Endothelial cell of umbilical vein (primary cell): ENCODE measurements around the gene OR51G2. TPM values are rescaled to one million over a fixed set of nuclear protein-coding genes. Genes with fewer than 3 reads are reported as not detected.

Experiments used
- BruUV-seq: library from RNA; stranded (reverse); fragments of 400-500 nt; replicated peaks from 2 replicates; lab custom pipeline; 2021; lab: Mats Ljungman, UMichigan
- CTCF ChIA-PET: fragments of 300-600, 350-600 bp; sonication (Branson Sonifier 250); formaldehyde crosslinking; loops from one replicate; lab custom pipeline; 2021; ENCODE audit warnings: antibody characterized with exemption, inconsistent platforms; lab: Charles Lee
- POLR2A ChIA-PET: fragments of 300-600, 350-600 bp; sonication (Branson Sonifier 250); formaldehyde crosslinking; loops from one replicate; lab custom pipeline; 2021; ENCODE audit warnings: antibody characterized with exemption, inconsistent platforms; lab: Charles Lee
- DNase-seq: peaks from one replicate; pipeline ENCODE4 v3.0.0-alpha.2; 2011; ENCODE audit warnings: low read depth, low spot score
- FAIRE-seq: peaks from 2 replicates; lab custom pipeline; 2011; peaks lifted over from hg19 to GRCh38; lab: Jason Lieb, UNC
- H2AFZ ChIP-seq: 2 replicates; pipeline ENCODE4 v1.6.0; 2012; ENCODE audit warnings: low read depth, low read length, control low read depth, inconsistent platforms
- H3K27ac ChIP-seq: 2 replicates; pipeline ENCODE4 v1.5.1; 2011; ENCODE audit warnings: low read depth, mild to moderate bottlenecking, control low read depth, low read length, moderate library complexity; ENCODE audit not compliant: insufficient read depth
- H3K27me3 ChIP-seq, 2 experiments: 2 replicates each; pipeline versions ENCODE4 v1.6.0 to v1.6.1; 2011; ENCODE audit warnings: low read length in 2 of 2, mixed read lengths in 1 of 2; ENCODE audit not compliant: control insufficient read depth in 2 of 2, insufficient read depth in 2 of 2
- H3K36me3 ChIP-seq, 2 experiments: 2 replicates in 1 of 2; 3 replicates in 1 of 2; pipeline ENCODE4 v1.5.1; 2011; ENCODE audit warnings: low read length in 2 of 2, mild to moderate bottlenecking in 1 of 2, moderate library complexity in 1 of 2; ENCODE audit not compliant: control insufficient read depth in 2 of 2, insufficient read depth in 2 of 2; ENCODE audit errors: extremely low read depth in 1 of 2
- H3K4me1 ChIP-seq: 3 replicates; pipeline ENCODE4 v1.5.1; 2011; ENCODE audit warnings: mild to moderate bottlenecking, low read length; ENCODE audit not compliant: control insufficient read depth, insufficient read depth; ENCODE audit errors: extremely low read depth
- H3K4me2 ChIP-seq: 2 replicates; pipeline ENCODE4 v1.6.1; 2011; ENCODE audit warnings: low read length, control low read depth, mixed read lengths; ENCODE audit not compliant: insufficient read depth
- H3K4me3 ChIP-seq, 3 experiments: fragments of 200-600 bp in 1 of 3; sonication (generic), shearing (Covaris generic) in 1 of 3; replicated peaks in 1 of 3; 2 replicates each; pipeline ENCODE4 v1.5.1; 2011 to 2016; ENCODE audit warnings: control low read depth in 3 of 3, low read length in 3 of 3, mild to moderate bottlenecking in 2 of 3, inconsistent platforms in 1 of 3, low read depth in 1 of 3, moderate library complexity in 1 of 3; ENCODE audit not compliant: insufficient read depth in 1 of 3
- H3K79me2 ChIP-seq: 2 replicates; pipeline ENCODE4 v1.6.0; 2012; ENCODE audit warnings: low read length, inconsistent platforms; ENCODE audit not compliant: control insufficient read depth, insufficient read depth
- H3K9ac ChIP-seq: replicated peaks from 2 replicates; pipeline ENCODE3; 2011; ENCODE audit warnings: low read length, control low read depth; ENCODE audit not compliant: insufficient read depth; ENCODE audit errors: extremely low read depth
- H3K9me1 ChIP-seq: replicated peaks from 3 replicates; pipeline ENCODE4 v1.6.0; 2011; ENCODE audit warnings: mild to moderate bottlenecking, low read length; ENCODE audit not compliant: control insufficient read depth, insufficient read depth; ENCODE audit errors: extremely low read depth
- H3K9me3 ChIP-seq: replicated peaks from 2 replicates; pipeline ENCODE4 v1.5.1; 2012; ENCODE audit warnings: low read length, inconsistent platforms; ENCODE audit not compliant: control insufficient read depth, insufficient read depth
- H4K20me1 ChIP-seq: replicated peaks from 2 replicates; pipeline ENCODE3; 2011; ENCODE audit warnings: mild to moderate bottlenecking, low read length; ENCODE audit not compliant: control insufficient read depth, insufficient read depth; ENCODE audit errors: extremely low read depth
- EZH2 ChIP-seq: IDR thresholded peaks from 2 replicates; pipeline ENCODE4 v1.6.1; 2012; ENCODE audit warnings: borderline replicate concordance, low read depth, mild to moderate bottlenecking, moderate library complexity, low read length, inconsistent platforms; ENCODE audit not compliant: severe bottlenecking
- FOS ChIP-seq: IDR thresholded peaks from 2 replicates; pipeline ENCODE4 v1.6.1; 2011; ENCODE audit warnings: mild to moderate bottlenecking, low read length, moderate library complexity, borderline replicate concordance; ENCODE audit not compliant: insufficient read depth
- GATA2 ChIP-seq: IDR thresholded peaks from 2 replicates; pipeline ENCODE4 v1.7.0; 2011; ENCODE audit warnings: low read depth, mild to moderate bottlenecking, moderate library complexity, mixed read lengths, low read length; ENCODE audit not compliant: insufficient read length, insufficient read depth
- JUN ChIP-seq: IDR thresholded peaks from 2 replicates; pipeline ENCODE4 v1.6.1; 2011; ENCODE audit warnings: borderline replicate concordance, low read depth; ENCODE audit not compliant: insufficient read length, insufficient read depth
- MYC ChIP-seq: IDR thresholded peaks from one replicate; pipeline ENCODE4 v1.6.1; 2011; ENCODE audit warnings: mild to moderate bottlenecking, low read depth, low read length
- POLR2A ChIP-seq: IDR thresholded peaks from 2 replicates; pipeline ENCODE4 v1.6.1; 2012; ENCODE audit warnings: low read depth, mild to moderate bottlenecking, control low read depth, low read length
- POLR2AphosphoS5 ChIP-seq: IDR thresholded peaks from 2 replicates; pipeline ENCODE4 v1.6.1; 2012; ENCODE audit warnings: low read depth, mild to moderate bottlenecking, control low read depth, low read length, moderate library complexity; ENCODE audit not compliant: insufficient read depth
- dilution Hi-C: fragments of 300-500 bp; cut with MboI; formaldehyde crosslinking; loops from one replicate; pipeline ENCODE4 v1.15.0; 2019; ENCODE audit warnings: low sequenced_read_pairs; ENCODE audit not compliant: extremely low pct_ligation_motif_present
- intact Hi-C: fragments of 100-400 bp; cut with micrococcal nuclease; formaldehyde crosslinking; loops from one replicate; pipeline ENCODE4 v1.10.0; 2022
- polyA plus RNA-seq, 4 experiments: library from polyadenylated mRNA; depleted of rRNA in 3 of 4; stranded (reverse) in 3 of 4; unstranded in 1 of 4; fragments of >200 nt; gene quantifications; 2 replicates each; pipeline versions ENCODE4 v1.2.1 to v1.2.3, GENCODE V29; 2011 to 2012; ENCODE audit warnings: missing spikeins in 1 of 4
- total RNA-seq: library from RNA; stranded (reverse); gene quantifications from 2 replicates; pipeline ENCODE4 v1.2.3, GENCODE V29; 2021
- TF ChIP-seq, protein P1 (sequence below): IDR thresholded peaks from 2 replicates; pipeline ENCODE4 v1.6.1; 2011; ENCODE audit not compliant: insufficient read depth, insufficient read length
- TF ChIP-seq, protein P2 (sequence below), 2 donors: IDR thresholded peaks; 1 replicate in 1 of 2; 2 replicates in 1 of 2; pipeline ENCODE4 v1.5.1; 2011; ENCODE audit warnings: low read length in 2 of 2, mild to moderate bottlenecking in 2 of 2, moderate library complexity in 2 of 2, control low read depth in 1 of 2, inconsistent platforms in 1 of 2, low read depth in 1 of 2; ENCODE audit not compliant: insufficient read depth in 1 of 2; ENCODE audit errors: extremely low read depth in 1 of 2

Gene OR51G2
- total and polyA plus RNA-seq, 2 donors (not counting 3 experiments of a cell fraction or from before 2014, with no cell fraction given): not detected

DNA sequence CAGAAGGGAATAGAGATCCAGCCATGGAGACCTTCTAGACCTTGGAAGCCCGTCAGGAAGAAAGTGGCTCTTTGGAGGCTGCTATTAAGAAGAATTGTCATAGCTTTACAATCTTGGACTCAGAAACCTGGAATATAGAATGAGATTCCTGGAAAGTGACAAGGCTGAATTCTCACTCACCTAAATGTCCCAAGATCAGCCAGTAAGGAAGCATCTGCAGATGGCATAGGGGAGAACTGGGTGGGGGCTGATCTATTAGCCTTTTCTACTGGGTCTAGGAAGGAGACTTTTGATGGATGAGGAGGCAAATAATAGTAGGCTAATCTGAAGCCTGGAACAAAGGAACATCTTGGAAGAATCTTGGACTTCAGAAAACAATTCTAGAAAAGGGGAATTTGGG is 5.1 kb upstream of the OR51G2 start, which contains the start of gene OR51G1:
TSS of gene OR51G1 (minus strand) at position 101 of the 400 bp plus-strand sequence. CDS start at position 101, 0 bp downstream.
- Histone ChIP-seq H3K79me2 (no peaks in the 10 kb centered on the region), H3K4me1 (no peaks in the 10 kb centered on the region), H4K20me1 (no peaks in the 10 kb centered on the region), H3K27ac (no peak within 1 kb of the TSS), H3K4me3 (no peak within 1 kb of the TSS), H3K27me3 (no peaks in the 10 kb centered on the region), H3K9ac (no peak within 1 kb of the TSS), H3K4me2 (no peak within 1 kb of the TSS), H3K9me1 (no peaks in the 10 kb centered on the region), H3K9me3 (no peaks in the 10 kb centered on the region), H3K36me3 (no peaks in the 10 kb centered on the region), H2AFZ (no peak within 1 kb of the TSS)
- intact Hi-C loops (no loop called here), dilution Hi-C loops (no loop called here)
- DNase-seq (no peak), FAIRE-seq (no peak)
- CTCF ChIA-PET: no interaction called here
- POLR2A ChIA-PET: no interaction called here
- BruUV-seq: no TSS peak
- TF ChIP-seq POLR2A (no peak), GATA2 (no peak), MYC (no peak), POLR2AphosphoS5 (no peak), JUN (no peak), FOS (no peak), EZH2 (no peak)
- TF ChIP-seq, protein P1, sequence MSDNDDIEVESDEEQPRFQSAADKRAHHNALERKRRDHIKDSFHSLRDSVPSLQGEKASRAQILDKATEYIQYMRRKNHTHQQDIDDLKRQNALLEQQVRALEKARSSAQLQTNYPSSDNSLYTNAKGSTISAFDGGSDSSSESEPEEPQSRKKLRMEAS: no peak
- TF ChIP-seq, protein P2, sequence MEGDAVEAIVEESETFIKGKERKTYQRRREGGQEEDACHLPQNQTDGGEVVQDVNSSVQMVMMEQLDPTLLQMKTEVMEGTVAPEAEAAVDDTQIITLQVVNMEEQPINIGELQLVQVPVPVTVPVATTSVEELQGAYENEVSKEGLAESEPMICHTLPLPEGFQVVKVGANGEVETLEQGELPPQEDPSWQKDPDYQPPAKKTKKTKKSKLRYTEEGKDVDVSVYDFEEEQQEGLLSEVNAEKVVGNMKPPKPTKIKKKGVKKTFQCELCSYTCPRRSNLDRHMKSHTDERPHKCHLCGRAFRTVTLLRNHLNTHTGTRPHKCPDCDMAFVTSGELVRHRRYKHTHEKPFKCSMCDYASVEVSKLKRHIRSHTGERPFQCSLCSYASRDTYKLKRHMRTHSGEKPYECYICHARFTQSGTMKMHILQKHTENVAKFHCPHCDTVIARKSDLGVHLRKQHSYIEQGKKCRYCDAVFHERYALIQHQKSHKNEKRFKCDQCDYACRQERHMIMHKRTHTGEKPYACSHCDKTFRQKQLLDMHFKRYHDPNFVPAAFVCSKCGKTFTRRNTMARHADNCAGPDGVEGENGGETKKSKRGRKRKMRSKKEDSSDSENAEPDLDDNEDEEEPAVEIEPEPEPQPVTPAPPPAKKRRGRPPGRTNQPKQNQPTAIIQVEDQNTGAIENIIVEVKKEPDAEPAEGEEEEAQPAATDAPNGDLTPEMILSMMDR (IDR thresholded peaks at IDR 0.05; ENCODE audit: extremely low read depth in 1 of 2, insufficient read depth in 1 of 2, low read depth in 1 of 2, low read length in 2 of 2): no peak
